Measurements from ENCODE around the gene AURKA. TPM values are rescaled to one million over a fixed set of nuclear protein-coding genes. Genes with fewer than 3 reads are reported as not detected.
"Not testable (repeated sequence)": the region's sequence is repeated elsewhere in the genome, so short reads cannot be mapped to it uniquely, and the experiment has no call there.

AURKA gene
- total RNA-seq, 1 donor from 2014 or later: 60.3 TPM

- H3K27me3 Mint-ChIP-seq (ENCODE audit: low read depth): no peaks in the 10 kb centered on the region
- H3K36me3 Mint-ChIP-seq (ENCODE audit: low read depth): peaks cover 12% of the 10 kb centered on the region
- no peak for DNase-seq (ENCODE audit: low read depth, low spot score)
- no peak overlapping the region for H3K4me3 Mint-ChIP-seq
- H3K27ac Mint-ChIP-seq (ENCODE audit: unreplicated experiment): no peak overlapping the region
- TF ChIP-seq, protein P1, sequence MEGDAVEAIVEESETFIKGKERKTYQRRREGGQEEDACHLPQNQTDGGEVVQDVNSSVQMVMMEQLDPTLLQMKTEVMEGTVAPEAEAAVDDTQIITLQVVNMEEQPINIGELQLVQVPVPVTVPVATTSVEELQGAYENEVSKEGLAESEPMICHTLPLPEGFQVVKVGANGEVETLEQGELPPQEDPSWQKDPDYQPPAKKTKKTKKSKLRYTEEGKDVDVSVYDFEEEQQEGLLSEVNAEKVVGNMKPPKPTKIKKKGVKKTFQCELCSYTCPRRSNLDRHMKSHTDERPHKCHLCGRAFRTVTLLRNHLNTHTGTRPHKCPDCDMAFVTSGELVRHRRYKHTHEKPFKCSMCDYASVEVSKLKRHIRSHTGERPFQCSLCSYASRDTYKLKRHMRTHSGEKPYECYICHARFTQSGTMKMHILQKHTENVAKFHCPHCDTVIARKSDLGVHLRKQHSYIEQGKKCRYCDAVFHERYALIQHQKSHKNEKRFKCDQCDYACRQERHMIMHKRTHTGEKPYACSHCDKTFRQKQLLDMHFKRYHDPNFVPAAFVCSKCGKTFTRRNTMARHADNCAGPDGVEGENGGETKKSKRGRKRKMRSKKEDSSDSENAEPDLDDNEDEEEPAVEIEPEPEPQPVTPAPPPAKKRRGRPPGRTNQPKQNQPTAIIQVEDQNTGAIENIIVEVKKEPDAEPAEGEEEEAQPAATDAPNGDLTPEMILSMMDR (conservative IDR thresholded peaks at IDR 0.05): no peak
- no peaks in the 10 kb centered on the region for H3K9me3 Mint-ChIP-seq
- H3K4me1 Mint-ChIP-seq: peaks cover 23% of the 10 kb centered on the region
Observed at GRCh38 chr20:56395166-56395565, 3.2 kb upstream of the AURKA start.

- DNase-seq (ENCODE audit: low read depth, low spot score): no peak
- Mint-ChIP-seq H3K9me3 (no peaks in the 10 kb centered on the region), H3K4me3 (no peak overlapping the region), H3K4me1 (peaks cover 33% of the 10 kb centered on the region), H3K36me3 (ENCODE audit: low read depth) (peaks cover 18% of the 10 kb centered on the region), H3K27me3 (ENCODE audit: low read depth) (no peaks in the 10 kb centered on the region), H3K27ac (ENCODE audit: unreplicated experiment) (peak overlapping the region; percentile 47)
- TF ChIP-seq, protein P1 (conservative IDR thresholded peaks at IDR 0.05): no peak
Observed at GRCh38 chr20:56393653-56394052, 1.6 kb upstream of the AURKA start.

DNA sequence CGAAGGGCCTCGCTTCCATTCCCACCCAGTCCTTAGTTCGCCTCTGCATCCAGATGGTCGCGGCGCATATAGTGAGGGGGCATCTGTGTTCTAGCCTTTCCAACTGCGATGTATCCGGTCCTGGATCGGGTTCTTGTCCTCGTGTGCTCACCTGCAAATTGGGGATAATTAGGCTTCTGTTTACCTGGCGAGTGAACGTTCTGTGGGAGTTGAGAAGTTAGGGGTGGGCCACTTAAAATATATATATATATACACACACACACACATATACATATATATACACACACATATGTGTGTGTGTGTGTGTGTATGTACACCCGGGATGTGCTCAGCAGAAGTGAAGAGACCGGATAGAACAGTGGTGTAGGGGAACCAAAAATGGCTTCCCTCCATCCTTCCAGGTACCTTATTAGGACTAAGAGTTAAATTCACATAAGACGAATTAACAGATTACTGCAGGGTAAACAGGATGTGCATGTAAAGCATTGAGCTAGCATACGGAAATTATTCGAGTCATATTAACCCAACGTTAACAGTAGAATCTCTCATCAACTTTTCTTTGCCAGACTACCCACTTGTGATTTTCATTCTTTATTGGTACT is 967 bp upstream of the AURKA start:
- Mint-ChIP-seq H3K27ac (ENCODE audit: unreplicated experiment) (peak overlapping the region; percentile 53), H3K4me1 (peaks cover 33% of the 10 kb centered on the region), H3K36me3 (ENCODE audit: low read depth) (peaks cover 18% of the 10 kb centered on the region), H3K9me3 (no peaks in the 10 kb centered on the region), H3K4me3 (no peak overlapping the region), H3K27me3 (ENCODE audit: low read depth) (no peaks in the 10 kb centered on the region)
- TF ChIP-seq, protein P1 (conservative IDR thresholded peaks at IDR 0.05): no peak
- DNase-seq (ENCODE audit: low read depth, low spot score): no peak

DNA sequence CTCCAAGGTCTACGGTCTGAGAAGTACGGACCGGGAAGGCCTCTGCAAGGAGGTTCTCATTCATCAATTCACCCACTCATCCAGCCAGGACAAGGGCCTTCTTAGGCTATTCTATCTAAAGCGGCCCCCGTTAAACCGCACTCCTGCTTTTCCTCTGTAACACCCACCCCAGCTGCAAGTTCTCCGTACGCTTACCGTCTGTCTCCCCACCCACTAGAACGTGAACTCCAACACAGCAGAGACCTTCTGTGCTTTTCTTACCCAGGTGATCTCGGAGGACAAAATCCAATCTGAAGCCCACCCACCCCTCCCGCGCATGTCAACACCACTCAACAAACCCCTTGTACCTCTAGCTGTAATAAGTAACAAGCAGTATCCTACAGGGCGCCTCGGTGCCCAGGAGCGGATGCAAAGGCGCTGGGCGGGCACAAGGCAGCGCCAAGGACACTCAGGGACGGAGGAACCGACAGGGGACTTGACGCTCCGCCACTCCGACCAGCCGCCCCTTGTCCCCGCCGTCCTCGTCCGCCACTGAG is 351 bp downstream of the AURKA start:
- no peak for DNase-seq (ENCODE audit: low read depth, low spot score)
- H3K4me1 Mint-ChIP-seq: peaks cover 33% of the 10 kb centered on the region
- no peak overlapping the region for H3K27ac Mint-ChIP-seq (ENCODE audit: unreplicated experiment)
- H3K27me3 Mint-ChIP-seq (ENCODE audit: low read depth): no peaks in the 10 kb centered on the region
- peaks cover 15% of the 10 kb centered on the region for H3K36me3 Mint-ChIP-seq (ENCODE audit: low read depth)
- TF ChIP-seq, protein P1 (conservative IDR thresholded peaks at IDR 0.05): no peak
- H3K9me3 Mint-ChIP-seq: no peaks in the 10 kb centered on the region
- no peak overlapping the region for H3K4me3 Mint-ChIP-seq

DNA sequence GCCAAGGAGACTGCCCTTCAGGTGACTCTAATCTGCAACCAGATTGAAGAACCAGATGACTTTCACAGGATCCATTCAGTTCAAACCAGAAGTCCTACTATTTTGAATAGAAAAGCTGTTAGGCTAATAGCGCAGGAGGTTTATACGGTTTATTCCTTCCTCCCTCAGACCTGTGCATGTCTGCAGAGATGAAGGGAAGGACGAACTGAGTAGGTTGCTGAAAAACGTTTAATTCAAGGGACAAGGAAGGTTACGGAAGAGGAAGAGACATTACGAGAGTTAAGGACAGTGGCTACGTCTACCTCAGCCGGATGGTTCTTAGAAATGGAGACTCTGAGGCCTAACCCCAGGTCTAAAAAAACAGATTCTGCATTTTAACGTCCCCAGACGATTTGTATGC is 978 bp downstream of the AURKA start:
- Mint-ChIP-seq H3K36me3 (ENCODE audit: low read depth) (peaks cover 15% of the 10 kb centered on the region), H3K4me3 (no peak overlapping the region), H3K4me1 (peaks cover 33% of the 10 kb centered on the region), H3K9me3 (no peaks in the 10 kb centered on the region), H3K27ac (ENCODE audit: unreplicated experiment) (no peak overlapping the region), H3K27me3 (ENCODE audit: low read depth) (no peaks in the 10 kb centered on the region)
- TF ChIP-seq, protein P1 (conservative IDR thresholded peaks at IDR 0.05): no peak
- no peak for DNase-seq (ENCODE audit: low read depth, low spot score)

DNA sequence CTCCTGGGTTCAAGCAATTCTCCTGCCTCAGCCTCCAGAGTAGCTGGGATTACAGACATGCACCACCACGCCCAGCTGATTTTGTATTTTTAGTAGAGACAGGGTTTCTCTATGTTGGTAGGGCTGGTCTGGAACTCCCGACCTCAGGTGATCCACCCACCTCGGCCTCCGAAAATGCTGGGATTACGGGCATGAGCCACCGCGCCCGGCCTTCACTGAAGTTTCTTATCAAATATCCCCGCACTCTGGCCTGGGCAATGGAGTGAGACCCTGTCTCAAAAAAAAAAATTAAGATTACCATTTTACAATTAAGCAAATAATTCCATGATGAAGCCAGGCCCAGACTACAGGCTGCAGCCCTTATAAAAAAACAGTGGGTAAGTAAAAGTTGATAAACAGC is 1.6 kb downstream of the AURKA start:
- not testable (repeated sequence) for H3K9me3 Mint-ChIP-seq; DNase-seq (ENCODE audit: low read depth, low spot score); H3K27me3 Mint-ChIP-seq (ENCODE audit: low read depth); H3K4me3 Mint-ChIP-seq; H3K27ac Mint-ChIP-seq (ENCODE audit: unreplicated experiment)
- H3K36me3 Mint-ChIP-seq (ENCODE audit: low read depth): peaks cover 16% of the 10 kb centered on the region
- peaks cover 33% of the 10 kb centered on the region for H3K4me1 Mint-ChIP-seq

All from neural crest cell (in vitro differentiated cells).